Kidney (tissue), 14 donors: ENCODE data around the gene MIX23. TPM values are rescaled to one million over a fixed set of nuclear protein-coding genes. Genes with fewer than 3 reads are reported as not detected.

Source experiments
- DNase-seq, 5 donors: peaks; one replicate each; pipeline ENCODE4 v3.0.0-alpha.2; 2013 to 2020
- FAIRE-seq: peaks from 2 replicates; lab custom pipeline; 2012; peaks lifted over from hg19 to GRCh38; lab: Jason Lieb, UNC
- H3K27ac ChIP-seq, 2 donors: one replicate each; pipeline ENCODE4 v1.7.0; 2013; ENCODE audit warnings: low read depth in 2 of 2, low read length in 2 of 2, inconsistent platforms in 1 of 2
- H3K27me3 ChIP-seq: one replicate; pipeline ENCODE4 v1.7.1; 2013; ENCODE audit warnings: low read length, inconsistent platforms; ENCODE audit not compliant: control insufficient read depth, insufficient read depth
- H3K36me3 ChIP-seq, 3 donors: one replicate each; pipeline versions ENCODE4 v1.7.0 to v1.7.1; 2013; ENCODE audit warnings: low read length in 3 of 3, control low read depth in 1 of 3, inconsistent platforms in 1 of 3; ENCODE audit not compliant: insufficient read depth in 3 of 3, control insufficient read depth in 2 of 3
- H3K4me1 ChIP-seq, 3 donors: one replicate each; pipeline versions ENCODE4 v1.7.0 to v1.7.1; 2013; ENCODE audit warnings: low read length in 3 of 3, inconsistent platforms in 1 of 3, low read depth in 1 of 3; ENCODE audit not compliant: control insufficient read depth in 2 of 3, insufficient read depth in 2 of 3
- H3K4me3 ChIP-seq, 3 donors: one replicate each; pipeline versions ENCODE4 v1.7.0 to v1.8.1; 2013; ENCODE audit warnings: low read length in 3 of 3, control low read depth in 1 of 3, inconsistent platforms in 1 of 3
- H3K9ac ChIP-seq, 3 donors: one replicate each; pipeline versions ENCODE4 v1.7.0 to v1.7.1; 2013; ENCODE audit warnings: low read length in 3 of 3, control low read depth in 1 of 3, inconsistent platforms in 1 of 3
- H3K9me3 ChIP-seq, 3 donors: one replicate each; pipeline versions ENCODE4 v1.7.0 to v1.7.1; 2013; ENCODE audit warnings: low read length in 3 of 3, control low read depth in 1 of 3, inconsistent platforms in 1 of 3; ENCODE audit not compliant: control insufficient read depth in 2 of 3, insufficient read depth in 1 of 3
- intact Hi-C: fragments of 100-400 bp; cut with DNase I; formaldehyde crosslinking; loops from one replicate; pipeline ENCODE4 v1.11.1; 2022
- polyA plus RNA-seq: library from polyadenylated mRNA; stranded (reverse); fragments of 350-450 nt; fragmentation: Illumina TruSeq; extraction: RNeasy Lipid Tissue Mini Kit (QIAGEN cat#74804); gene quantifications from one replicate; pipeline ENCODE4 v1.2.3, GENCODE V29; 2014; ENCODE audit warnings: low read depth, low replicate concordance; ENCODE audit not compliant: insufficient read depth
- total RNA-seq: library from RNA; stranded (reverse); fragmentation: NEBNext Ultra II Directional; extraction: Animal tissue kit (Norgen Biotek cat#: 25700); gene quantifications from one replicate; pipeline ENCODE4 v1.2.1, GENCODE V29; 2021
- TF ChIP-seq, protein P1 (sequence below): IDR thresholded peaks from 3 replicates; pipeline ENCODE4 v1.5.1; 2012; ENCODE audit warnings: mild to moderate bottlenecking, moderate library complexity, borderline replicate concordance; ENCODE audit not compliant: insufficient read depth; ENCODE audit errors: extremely low read depth
- donor health status: control.
- donor health status: control.
- donor health status: control.
- donor health status: control.
- donor health status: control.
- donor health status: DM: yes; HTN: yes; CAD: no.
- donor health status: Normal renal cell carcinoma (clear cell type).

Gene MIX23
- total and polyA plus RNA-seq, 2 donors from 2014 or later = 27.9 to 84.0 TPM

DNA sequence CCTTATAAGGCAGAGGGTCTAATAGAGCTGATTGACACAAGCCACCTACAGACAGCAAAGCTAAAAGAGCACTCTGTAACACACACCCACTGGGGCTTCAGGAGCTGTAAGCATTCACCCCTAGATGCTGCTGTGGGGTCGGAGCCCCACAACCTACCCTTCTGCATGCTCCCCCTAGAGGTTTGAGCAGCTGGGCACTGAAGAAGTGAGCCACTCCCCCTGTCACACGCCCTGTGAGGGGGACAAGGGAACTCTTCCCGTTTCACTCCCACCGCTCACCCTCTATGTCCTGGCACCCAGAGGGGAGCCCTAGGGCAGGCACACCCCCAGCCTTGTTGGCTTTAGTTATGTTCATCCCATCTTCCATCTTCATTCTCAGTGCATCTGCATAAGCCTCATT, 67.4 kb downstream of the MIX23 start:
- Histone ChIP-seq H3K9ac (no peak overlapping the region), H3K27ac (no peak overlapping the region), H3K4me3 (no peak overlapping the region), H3K27me3 (no peaks in the 10 kb centered on the region), H3K36me3 (no peaks in the 10 kb centered on the region), H3K9me3 (peaks cover 0 to 6% (median 4%) of the 10 kb centered on the region in 3 donors), H3K4me1 (no peaks in the 10 kb centered on the region)
- TF ChIP-seq, protein P1, sequence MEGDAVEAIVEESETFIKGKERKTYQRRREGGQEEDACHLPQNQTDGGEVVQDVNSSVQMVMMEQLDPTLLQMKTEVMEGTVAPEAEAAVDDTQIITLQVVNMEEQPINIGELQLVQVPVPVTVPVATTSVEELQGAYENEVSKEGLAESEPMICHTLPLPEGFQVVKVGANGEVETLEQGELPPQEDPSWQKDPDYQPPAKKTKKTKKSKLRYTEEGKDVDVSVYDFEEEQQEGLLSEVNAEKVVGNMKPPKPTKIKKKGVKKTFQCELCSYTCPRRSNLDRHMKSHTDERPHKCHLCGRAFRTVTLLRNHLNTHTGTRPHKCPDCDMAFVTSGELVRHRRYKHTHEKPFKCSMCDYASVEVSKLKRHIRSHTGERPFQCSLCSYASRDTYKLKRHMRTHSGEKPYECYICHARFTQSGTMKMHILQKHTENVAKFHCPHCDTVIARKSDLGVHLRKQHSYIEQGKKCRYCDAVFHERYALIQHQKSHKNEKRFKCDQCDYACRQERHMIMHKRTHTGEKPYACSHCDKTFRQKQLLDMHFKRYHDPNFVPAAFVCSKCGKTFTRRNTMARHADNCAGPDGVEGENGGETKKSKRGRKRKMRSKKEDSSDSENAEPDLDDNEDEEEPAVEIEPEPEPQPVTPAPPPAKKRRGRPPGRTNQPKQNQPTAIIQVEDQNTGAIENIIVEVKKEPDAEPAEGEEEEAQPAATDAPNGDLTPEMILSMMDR = no peak
- no peak for DNase-seq
- FAIRE-seq = no peak
- intact Hi-C loops = no loop called here

DNA sequence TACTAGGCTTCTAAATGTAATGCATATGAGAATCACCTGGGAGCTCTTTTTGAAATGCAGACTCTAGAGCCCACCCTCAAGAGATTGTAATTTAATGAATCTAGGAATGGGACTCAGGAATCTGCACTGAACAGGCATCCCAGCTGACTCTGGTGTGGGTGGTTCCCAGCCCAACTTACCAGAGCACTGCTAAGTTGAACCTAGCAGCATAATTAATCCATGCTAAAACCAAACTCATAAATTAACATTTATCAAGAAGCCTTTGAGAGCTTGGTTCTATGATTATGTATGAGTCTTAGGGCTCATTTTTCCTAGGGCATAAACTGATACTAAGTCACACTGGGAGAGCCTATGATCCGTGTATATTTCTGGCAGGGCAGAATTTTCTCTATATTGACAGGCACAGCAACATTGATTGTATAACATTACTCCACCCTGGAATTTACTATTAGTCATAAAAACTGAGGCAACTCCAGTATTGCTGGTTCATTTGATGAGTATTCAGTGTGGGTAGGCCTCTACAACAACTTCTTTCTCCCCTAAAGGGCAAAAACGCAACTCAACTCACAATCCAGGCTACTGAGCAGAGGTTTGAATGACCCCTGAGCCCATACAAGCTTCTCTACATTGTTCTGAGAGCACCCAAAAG, 68.7 kb downstream of the MIX23 start:
- DNase-seq (no peak), FAIRE-seq (no peak)
- no peaks in the 10 kb centered on the region for H3K27me3 ChIP-seq
- intact Hi-C loops = no loop called here
- H3K9me3 ChIP-seq = peaks cover 0 to 1% (median 0%) of the 10 kb centered on the region in 3 donors
- no peak overlapping the region for H3K4me3 ChIP-seq
- no peaks in the 10 kb centered on the region for H3K36me3 ChIP-seq
- TF ChIP-seq, protein P1 = no peak
- H3K9ac ChIP-seq = no peak overlapping the region
- H3K27ac ChIP-seq = no peak overlapping the region
- no peaks in the 10 kb centered on the region for H3K4me1 ChIP-seq

- no peaks in the 10 kb centered on the region for H3K4me1 ChIP-seq
- H3K36me3 ChIP-seq = no peaks in the 10 kb centered on the region
- H3K4me3 ChIP-seq = no peak overlapping the region
- FAIRE-seq = no peak
- no peaks in the 10 kb centered on the region for H3K9me3 ChIP-seq
- no peak overlapping the region for H3K27ac ChIP-seq
- TF ChIP-seq, protein P1 = no peak
- no peak for DNase-seq
- no peaks in the 10 kb centered on the region for H3K27me3 ChIP-seq
- no peak overlapping the region for H3K9ac ChIP-seq
- intact Hi-C loops = no loop called here
Measured at GRCh38 chr3:122313281-122313680, 69.8 kb downstream of the MIX23 start.
